ENCODE measurements around the gene LENG8.

GRCh38 chr19:54429176-54429495 lies 19.9 kb upstream of the LENG8 start:
- TF ChIP-seq CTCF (IDR thresholded peaks at IDR 0.05) (no peak), POLR2A (IDR thresholded peaks at IDR 0.05) (no peak), EP300 (IDR thresholded peaks at IDR 0.05) (no peak), POLR2AphosphoS5 (IDR thresholded peaks at IDR 0.05) (no peak)

Data from stomach (tissue), 4 donors.